ENCODE data around the gene SDHC. TPM values are rescaled to one million over a fixed set of nuclear protein-coding genes. Genes with fewer than 3 reads are reported as not detected.

The SDHC gene
- total and polyA plus RNA-seq, 2 of the 13 experiments (the other 11 are each of a cell fraction or from before 2014, with no cell fraction given): 27.1 to 229 TPM

DNA sequence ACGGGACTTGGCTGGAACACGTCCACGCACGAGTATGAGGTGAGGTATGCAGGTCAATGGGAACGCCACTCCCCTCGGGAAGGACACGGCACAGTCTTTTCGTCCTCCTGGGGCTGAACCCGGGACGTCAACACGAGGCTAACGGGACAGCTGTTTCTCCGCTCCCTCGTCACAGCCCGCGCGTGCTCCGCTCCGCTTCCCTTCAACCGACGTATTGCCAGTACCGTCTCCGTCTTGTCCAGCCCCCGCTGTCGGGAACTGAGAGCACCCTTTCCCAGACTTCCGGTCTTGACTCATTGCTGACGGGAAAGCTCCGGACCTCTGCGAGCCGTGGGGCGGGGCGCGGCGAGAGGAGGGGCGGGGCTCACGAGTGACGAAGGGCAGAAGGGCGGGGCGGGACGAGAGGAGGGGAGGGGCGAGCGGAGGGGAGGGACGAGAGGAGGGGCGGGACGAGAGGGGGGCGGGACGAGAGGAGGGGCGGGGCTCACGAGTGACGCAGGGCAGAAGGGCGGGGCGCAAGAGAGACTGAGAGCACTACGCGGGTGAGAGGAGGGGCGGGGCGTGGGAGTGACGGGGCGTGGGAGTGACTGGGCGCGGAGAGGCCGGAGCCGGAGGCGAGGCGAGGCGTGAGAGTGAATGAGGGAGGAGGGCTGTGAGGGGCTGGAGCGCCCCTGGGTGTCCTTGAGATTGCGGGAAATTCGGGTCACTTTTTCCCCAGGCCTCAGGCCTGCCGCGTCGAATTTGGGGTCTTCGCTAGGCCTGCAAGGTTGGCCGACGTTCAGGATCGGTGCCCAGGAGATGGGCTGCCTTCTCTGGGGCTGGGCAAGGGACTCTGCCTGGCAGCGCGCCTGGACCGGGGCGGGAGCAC is 75.7 kb downstream of the SDHC start (continued):
- TF ChIP-seq, protein P1, sequence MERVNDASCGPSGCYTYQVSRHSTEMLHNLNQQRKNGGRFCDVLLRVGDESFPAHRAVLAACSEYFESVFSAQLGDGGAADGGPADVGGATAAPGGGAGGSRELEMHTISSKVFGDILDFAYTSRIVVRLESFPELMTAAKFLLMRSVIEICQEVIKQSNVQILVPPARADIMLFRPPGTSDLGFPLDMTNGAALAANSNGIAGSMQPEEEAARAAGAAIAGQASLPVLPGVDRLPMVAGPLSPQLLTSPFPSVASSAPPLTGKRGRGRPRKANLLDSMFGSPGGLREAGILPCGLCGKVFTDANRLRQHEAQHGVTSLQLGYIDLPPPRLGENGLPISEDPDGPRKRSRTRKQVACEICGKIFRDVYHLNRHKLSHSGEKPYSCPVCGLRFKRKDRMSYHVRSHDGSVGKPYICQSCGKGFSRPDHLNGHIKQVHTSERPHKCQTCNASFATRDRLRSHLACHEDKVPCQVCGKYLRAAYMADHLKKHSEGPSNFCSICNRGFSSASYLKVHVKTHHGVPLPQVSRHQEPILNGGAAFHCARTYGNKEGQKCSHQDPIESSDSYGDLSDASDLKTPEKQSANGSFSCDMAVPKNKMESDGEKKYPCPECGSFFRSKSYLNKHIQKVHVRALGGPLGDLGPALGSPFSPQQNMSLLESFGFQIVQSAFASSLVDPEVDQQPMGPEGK (CRISPR knock-in tag; IDR thresholded peaks at IDR 0.05): peak; percentile 76
- TF ChIP-seq HDAC6 (IDR thresholded peaks at IDR 0.05; ENCODE audit: low read depth, low read length) (no peak), ZBTB8A (CRISPR knock-in tag; IDR thresholded peaks at IDR 0.05; ENCODE audit: borderline replicate concordance, low read depth) (no peak), KLF15 (CRISPR knock-in tag; IDR thresholded peaks at IDR 0.05; ENCODE audit: borderline replicate concordance) (0 out of 2 replicates have a peak, but pooled peaks have one; percentile 14), ZNF10 (CRISPR knock-in tag; IDR thresholded peaks at IDR 0.05; ENCODE audit: borderline replicate concordance, low read depth) (no peak), ZNF598 (CRISPR knock-in tag; IDR thresholded peaks at IDR 0.05; ENCODE audit: borderline replicate concordance) (no peak), GZF1 (CRISPR knock-in tag; IDR thresholded peaks at IDR 0.05) (no peak; the same call in 1 of the 2 replicates), ZNF44 (CRISPR knock-in tag; IDR thresholded peaks at IDR 0.05) (no peak), GATAD2A (CRISPR knock-in tag; IDR thresholded peaks at IDR 0.05) (peak; percentile 55; the same call in 1 of the 2 replicates), EEA1 (CRISPR knock-in tag; IDR thresholded peaks at IDR 0.05; ENCODE audit: borderline replicate concordance) (peak; percentile 36; the same call in 1 of the 2 replicates), ZNF331 (CRISPR knock-in tag; IDR thresholded peaks at IDR 0.05) (peak; percentile 76), ZNF441 (CRISPR knock-in tag; IDR thresholded peaks at IDR 0.05; ENCODE audit: borderline replicate concordance) (peak; percentile 38; the same call in 1 of the 2 replicates), ETV6 (CRISPR knock-in tag; conservative IDR thresholded peaks at IDR 0.05) (peak; percentile 66), NFKB2 (CRISPR knock-in tag; IDR thresholded peaks at IDR 0.05; ENCODE audit: borderline replicate concordance) (peak; percentile 80; the same call in 1 of the 2 replicates), RBFOX2 (IDR thresholded peaks at IDR 0.05; ENCODE audit: low read depth, low read length) (peak; percentile 71), ASH2L (IDR thresholded peaks at IDR 0.05; ENCODE audit: insufficient read length, low read depth, low read length) (peak; percentile 66), GFI1 (CRISPR knock-in tag; IDR thresholded peaks at IDR 0.05; ENCODE audit: borderline replicate concordance) (peak; percentile 46; the same call in 1 of the 2 replicates)
- TF ChIP-seq, protein P2, sequence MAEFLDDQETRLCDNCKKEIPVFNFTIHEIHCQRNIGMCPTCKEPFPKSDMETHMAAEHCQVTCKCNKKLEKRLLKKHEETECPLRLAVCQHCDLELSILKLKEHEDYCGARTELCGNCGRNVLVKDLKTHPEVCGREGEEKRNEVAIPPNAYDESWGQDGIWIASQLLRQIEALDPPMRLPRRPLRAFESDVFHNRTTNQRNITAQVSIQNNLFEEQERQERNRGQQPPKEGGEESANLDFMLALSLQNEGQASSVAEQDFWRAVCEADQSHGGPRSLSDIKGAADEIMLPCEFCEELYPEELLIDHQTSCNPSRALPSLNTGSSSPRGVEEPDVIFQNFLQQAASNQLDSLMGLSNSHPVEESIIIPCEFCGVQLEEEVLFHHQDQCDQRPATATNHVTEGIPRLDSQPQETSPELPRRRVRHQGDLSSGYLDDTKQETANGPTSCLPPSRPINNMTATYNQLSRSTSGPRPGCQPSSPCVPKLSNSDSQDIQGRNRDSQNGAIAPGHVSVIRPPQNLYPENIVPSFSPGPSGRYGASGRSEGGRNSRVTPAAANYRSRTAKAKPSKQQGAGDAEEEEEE (CRISPR knock-in tag; IDR thresholded peaks at IDR 0.05; ENCODE audit: borderline replicate concordance): no peak
- TF ChIP-seq, protein P3, sequence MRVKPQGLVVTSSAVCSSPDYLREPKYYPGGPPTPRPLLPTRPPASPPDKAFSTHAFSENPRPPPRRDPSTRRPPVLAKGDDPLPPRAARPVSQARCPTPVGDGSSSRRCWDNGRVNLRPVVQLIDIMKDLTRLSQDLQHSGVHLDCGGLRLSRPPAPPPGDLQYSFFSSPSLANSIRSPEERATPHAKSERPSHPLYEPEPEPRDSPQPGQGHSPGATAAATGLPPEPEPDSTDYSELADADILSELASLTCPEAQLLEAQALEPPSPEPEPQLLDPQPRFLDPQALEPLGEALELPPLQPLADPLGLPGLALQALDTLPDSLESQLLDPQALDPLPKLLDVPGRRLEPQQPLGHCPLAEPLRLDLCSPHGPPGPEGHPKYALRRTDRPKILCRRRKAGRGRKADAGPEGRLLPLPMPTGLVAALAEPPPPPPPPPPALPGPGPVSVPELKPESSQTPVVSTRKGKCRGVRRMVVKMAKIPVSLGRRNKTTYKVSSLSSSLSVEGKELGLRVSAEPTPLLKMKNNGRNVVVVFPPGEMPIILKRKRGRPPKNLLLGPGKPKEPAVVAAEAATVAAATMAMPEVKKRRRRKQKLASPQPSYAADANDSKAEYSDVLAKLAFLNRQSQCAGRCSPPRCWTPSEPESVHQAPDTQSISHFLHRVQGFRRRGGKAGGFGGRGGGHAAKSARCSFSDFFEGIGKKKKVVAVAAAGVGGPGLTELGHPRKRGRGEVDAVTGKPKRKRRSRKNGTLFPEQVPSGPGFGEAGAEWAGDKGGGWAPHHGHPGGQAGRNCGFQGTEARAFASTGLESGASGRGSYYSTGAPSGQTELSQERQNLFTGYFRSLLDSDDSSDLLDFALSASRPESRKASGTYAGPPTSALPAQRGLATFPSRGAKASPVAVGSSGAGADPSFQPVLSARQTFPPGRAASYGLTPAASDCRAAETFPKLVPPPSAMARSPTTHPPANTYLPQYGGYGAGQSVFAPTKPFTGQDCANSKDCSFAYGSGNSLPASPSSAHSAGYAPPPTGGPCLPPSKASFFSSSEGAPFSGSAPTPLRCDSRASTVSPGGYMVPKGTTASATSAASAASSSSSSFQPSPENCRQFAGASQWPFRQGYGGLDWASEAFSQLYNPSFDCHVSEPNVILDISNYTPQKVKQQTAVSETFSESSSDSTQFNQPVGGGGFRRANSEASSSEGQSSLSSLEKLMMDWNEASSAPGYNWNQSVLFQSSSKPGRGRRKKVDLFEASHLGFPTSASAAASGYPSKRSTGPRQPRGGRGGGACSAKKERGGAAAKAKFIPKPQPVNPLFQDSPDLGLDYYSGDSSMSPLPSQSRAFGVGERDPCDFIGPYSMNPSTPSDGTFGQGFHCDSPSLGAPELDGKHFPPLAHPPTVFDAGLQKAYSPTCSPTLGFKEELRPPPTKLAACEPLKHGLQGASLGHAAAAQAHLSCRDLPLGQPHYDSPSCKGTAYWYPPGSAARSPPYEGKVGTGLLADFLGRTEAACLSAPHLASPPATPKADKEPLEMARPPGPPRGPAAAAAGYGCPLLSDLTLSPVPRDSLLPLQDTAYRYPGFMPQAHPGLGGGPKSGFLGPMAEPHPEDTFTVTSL (CRISPR knock-in tag; IDR thresholded peaks at IDR 0.05; ENCODE audit: borderline replicate concordance): peak; percentile 64; the same call in 1 of the 2 replicates
